ENCODE data around the gene IFNB1. TPM values are rescaled to one million over a fixed set of nuclear protein-coding genes. Genes with fewer than 3 reads are reported as not detected.

The IFNB1 gene
- total RNA-seq, 1 experiment from 2014 or later = not detected

- Histone ChIP-seq H3K27me3 (ENCODE audit: low read length) (no peaks in the 10 kb centered on the region), H4K20me1 (ENCODE audit: insufficient read depth, low read depth, low read length) (no peaks in the 10 kb centered on the region), H2AFZ (ENCODE audit: low read length) (no peak overlapping the region), H3K36me3 (ENCODE audit: insufficient read depth, low read length) (no peaks in the 10 kb centered on the region), H3K4me2 (ENCODE audit: low read depth, low read length, poor library complexity, severe bottlenecking) (no peak overlapping the region), H3K79me2 (ENCODE audit: low read length) (no peaks in the 10 kb centered on the region), H3K27ac (ENCODE audit: low read length) (no peak overlapping the region), H3K9me3 (ENCODE audit: low read length) (no peaks in the 10 kb centered on the region), H3K4me1 (ENCODE audit: low read length) (no peaks in the 10 kb centered on the region), H3K4me3 (ENCODE audit: low read length) (no peak overlapping the region), H3K9ac (ENCODE audit: low read length) (no peak overlapping the region), H3K9me2 (replicated peaks; ENCODE audit: insufficient read depth, low read length) (no peaks in the 10 kb centered on the region)
- DNase-seq = no peak
These were observed 20.8 kb downstream of the IFNB1 start for GRCh38 chr9:21056931-21057330.

- Histone ChIP-seq H3K4me3 (ENCODE audit: low read length) (no peak overlapping the region), H4K20me1 (ENCODE audit: insufficient read depth, low read depth, low read length) (no peaks in the 10 kb centered on the region)
- no peak for DNase-seq
These were observed 23.9 kb downstream of the IFNB1 start for GRCh38 chr9:21053851-21054250.

GRCh38 chr9:21047281-21047691, 30.5 kb downstream of the IFNB1 start:
- DNase-seq = no peak
- no peak overlapping the region for H3K9ac ChIP-seq (ENCODE audit: low read length)
- H3K27me3 ChIP-seq (ENCODE audit: low read length) = no peaks in the 10 kb centered on the region
- H3K9me3 ChIP-seq (ENCODE audit: low read length) = no peaks in the 10 kb centered on the region
- H3K36me3 ChIP-seq (ENCODE audit: insufficient read depth, low read length) = no peaks in the 10 kb centered on the region
- no peak overlapping the region for H3K4me2 ChIP-seq (ENCODE audit: low read depth, low read length, poor library complexity, severe bottlenecking)
- H3K4me1 ChIP-seq (ENCODE audit: low read length) = no peaks in the 10 kb centered on the region
- no peaks in the 10 kb centered on the region for H3K9me2 ChIP-seq (replicated peaks; ENCODE audit: insufficient read depth, low read length)
- no peak overlapping the region for H3K4me3 ChIP-seq (ENCODE audit: low read length)
- H4K20me1 ChIP-seq (ENCODE audit: insufficient read depth, low read depth, low read length) = no peaks in the 10 kb centered on the region
- H3K79me2 ChIP-seq (ENCODE audit: low read length) = no peaks in the 10 kb centered on the region
- H3K27ac ChIP-seq (ENCODE audit: low read length) = no peak overlapping the region
- H2AFZ ChIP-seq (ENCODE audit: low read length) = no peak overlapping the region

More at GRCh38 chr9:21053851-21054250, 23.9 kb downstream of the IFNB1 start:
- H3K79me2 ChIP-seq (ENCODE audit: low read length) = no peaks in the 10 kb centered on the region
- H3K4me1 ChIP-seq (ENCODE audit: low read length) = no peaks in the 10 kb centered on the region
- H3K9me2 ChIP-seq (replicated peaks; ENCODE audit: insufficient read depth, low read length) = no peaks in the 10 kb centered on the region
- no peak overlapping the region for H3K27ac ChIP-seq (ENCODE audit: low read length)
- H3K9ac ChIP-seq (ENCODE audit: low read length) = no peak overlapping the region
- no peak overlapping the region for H3K4me2 ChIP-seq (ENCODE audit: low read depth, low read length, poor library complexity, severe bottlenecking)
- no peak overlapping the region for H2AFZ ChIP-seq (ENCODE audit: low read length)
- H3K27me3 ChIP-seq (ENCODE audit: low read length) = no peaks in the 10 kb centered on the region
- H3K9me3 ChIP-seq (ENCODE audit: low read length) = no peaks in the 10 kb centered on the region
- no peaks in the 10 kb centered on the region for H3K36me3 ChIP-seq (ENCODE audit: insufficient read depth, low read length)

- no peak overlapping the region for H3K4me2 ChIP-seq (ENCODE audit: low read depth, low read length, poor library complexity, severe bottlenecking)
- H2AFZ ChIP-seq (ENCODE audit: low read length) = no peak overlapping the region
- H3K27me3 ChIP-seq (ENCODE audit: low read length) = no peaks in the 10 kb centered on the region
- H3K27ac ChIP-seq (ENCODE audit: low read length) = no peak overlapping the region
- H3K4me1 ChIP-seq (ENCODE audit: low read length) = no peaks in the 10 kb centered on the region
- H3K9ac ChIP-seq (ENCODE audit: low read length) = no peak overlapping the region
- DNase-seq = no peak
- H4K20me1 ChIP-seq (ENCODE audit: insufficient read depth, low read depth, low read length) = no peaks in the 10 kb centered on the region
- no peaks in the 10 kb centered on the region for H3K79me2 ChIP-seq (ENCODE audit: low read length)
- H3K4me3 ChIP-seq (ENCODE audit: low read length) = no peak overlapping the region
- H3K36me3 ChIP-seq (ENCODE audit: insufficient read depth, low read length) = no peaks in the 10 kb centered on the region
- H3K9me2 ChIP-seq (replicated peaks; ENCODE audit: insufficient read depth, low read length) = no peaks in the 10 kb centered on the region
- no peaks in the 10 kb centered on the region for H3K9me3 ChIP-seq (ENCODE audit: low read length)
These were observed 33.9 kb downstream of the IFNB1 start for GRCh38 chr9:21043841-21044240.

GRCh38 chr9:21042466-21042865, 35.3 kb downstream of the IFNB1 start:
- Histone ChIP-seq H3K9me3 (ENCODE audit: low read length) (no peaks in the 10 kb centered on the region), H3K9me2 (replicated peaks; ENCODE audit: insufficient read depth, low read length) (no peaks in the 10 kb centered on the region), H3K79me2 (ENCODE audit: low read length) (no peaks in the 10 kb centered on the region), H3K9ac (ENCODE audit: low read length) (no peak overlapping the region), H3K27ac (ENCODE audit: low read length) (no peak overlapping the region), H3K36me3 (ENCODE audit: insufficient read depth, low read length) (no peaks in the 10 kb centered on the region), H2AFZ (ENCODE audit: low read length) (no peak overlapping the region), H3K27me3 (ENCODE audit: low read length) (no peaks in the 10 kb centered on the region), H3K4me1 (ENCODE audit: low read length) (no peaks in the 10 kb centered on the region), H3K4me3 (ENCODE audit: low read length) (no peak overlapping the region), H3K4me2 (ENCODE audit: low read depth, low read length, poor library complexity, severe bottlenecking) (no peak overlapping the region), H4K20me1 (ENCODE audit: insufficient read depth, low read depth, low read length) (no peaks in the 10 kb centered on the region)
- DNase-seq = no peak

GRCh38 chr9:21039302-21039701, 38.4 kb downstream of the IFNB1 start:
- H3K4me3 ChIP-seq (ENCODE audit: low read length) = no peak overlapping the region
- H3K4me1 ChIP-seq (ENCODE audit: low read length) = no peaks in the 10 kb centered on the region
- no peak overlapping the region for H2AFZ ChIP-seq (ENCODE audit: low read length)
- no peaks in the 10 kb centered on the region for H3K79me2 ChIP-seq (ENCODE audit: low read length)
- no peak overlapping the region for H3K27ac ChIP-seq (ENCODE audit: low read length)
- no peak overlapping the region for H3K9ac ChIP-seq (ENCODE audit: low read length)
- no peaks in the 10 kb centered on the region for H3K9me3 ChIP-seq (ENCODE audit: low read length)
- H4K20me1 ChIP-seq (ENCODE audit: insufficient read depth, low read depth, low read length) = no peaks in the 10 kb centered on the region
- no peaks in the 10 kb centered on the region for H3K36me3 ChIP-seq (ENCODE audit: insufficient read depth, low read length)
- no peaks in the 10 kb centered on the region for H3K27me3 ChIP-seq (ENCODE audit: low read length)
- no peaks in the 10 kb centered on the region for H3K9me2 ChIP-seq (replicated peaks; ENCODE audit: insufficient read depth, low read length)
- DNase-seq = no peak
- H3K4me2 ChIP-seq (ENCODE audit: low read depth, low read length, poor library complexity, severe bottlenecking) = no peak overlapping the region

GRCh38 chr9:21037278-21037677, 40.5 kb downstream of the IFNB1 start:
- no peaks in the 10 kb centered on the region for H3K9me3 ChIP-seq (ENCODE audit: low read length)
- no peak for DNase-seq
- H3K36me3 ChIP-seq (ENCODE audit: insufficient read depth, low read length) = no peaks in the 10 kb centered on the region
- no peak overlapping the region for H3K4me2 ChIP-seq (ENCODE audit: low read depth, low read length, poor library complexity, severe bottlenecking)
- H3K4me3 ChIP-seq (ENCODE audit: low read length) = no peak overlapping the region
- no peaks in the 10 kb centered on the region for H3K27me3 ChIP-seq (ENCODE audit: low read length)
- no peaks in the 10 kb centered on the region for H3K4me1 ChIP-seq (ENCODE audit: low read length)
- H3K27ac ChIP-seq (ENCODE audit: low read length) = no peak overlapping the region
- no peak overlapping the region for H3K9ac ChIP-seq (ENCODE audit: low read length)
- no peaks in the 10 kb centered on the region for H3K79me2 ChIP-seq (ENCODE audit: low read length)
- no peak overlapping the region for H2AFZ ChIP-seq (ENCODE audit: low read length)
- H3K9me2 ChIP-seq (replicated peaks; ENCODE audit: insufficient read depth, low read length) = no peaks in the 10 kb centered on the region
- H4K20me1 ChIP-seq (ENCODE audit: insufficient read depth, low read depth, low read length) = no peaks in the 10 kb centered on the region

- Histone ChIP-seq H3K36me3 (ENCODE audit: insufficient read depth, low read length) (no peaks in the 10 kb centered on the region), H2AFZ (ENCODE audit: low read length) (peak overlapping the region; percentile 27; the same call in 1 of the 2 replicates), H3K9me3 (ENCODE audit: low read length) (no peaks in the 10 kb centered on the region), H3K4me2 (ENCODE audit: low read depth, low read length, poor library complexity, severe bottlenecking) (peak overlapping the region; percentile 68), H4K20me1 (ENCODE audit: insufficient read depth, low read depth, low read length) (no peaks in the 10 kb centered on the region), H3K9ac (ENCODE audit: low read length) (peak overlapping the region; percentile 28; the same call in 1 of the 2 replicates), H3K27me3 (ENCODE audit: low read length) (no peaks in the 10 kb centered on the region), H3K9me2 (replicated peaks; ENCODE audit: insufficient read depth, low read length) (no peaks in the 10 kb centered on the region), H3K79me2 (ENCODE audit: low read length) (no peaks in the 10 kb centered on the region), H3K4me3 (ENCODE audit: low read length) (peak overlapping the region; percentile 60), H3K27ac (ENCODE audit: low read length) (no peak overlapping the region), H3K4me1 (ENCODE audit: low read length) (peaks cover 20% of the 10 kb centered on the region)
- no peak for DNase-seq
These were observed 45.9 kb downstream of the IFNB1 start for GRCh38 chr9:21031808-21032183.

Data from Karpas-422 (cell line).